GM12878 (cell line): ENCODE results near the gene PCYT1B. TPM values are rescaled to one million over a fixed set of nuclear protein-coding genes. Genes with fewer than 3 reads are reported as not detected.
A peak's percentile ranks its signal among the peaks of the same experiment; 100 is the strongest.

ENCODE experiments used
- ATAC-seq: fragments of 200-7000 bp; cut with Tn5 transposase; 3 replicates; pipeline ENCODE4 v1.9.1; 2020; ENCODE audit warnings: mild to moderate bottlenecking, moderate library complexity
- BruUV-seq: library from RNA; stranded (reverse); fragments of 400-500 nt; replicated peaks from 2 replicates; lab custom pipeline; 2021; lab: Mats Ljungman, UMichigan
- CTCF ChIA-PET: fragments of 300-600 bp; sonication (Branson Sonifier 250); formaldehyde crosslinking; extraction: SDS; loops from one replicate; lab custom pipeline; 2021; ENCODE audit warnings: inconsistent platforms; lab: Yijun Ruan, JAX
- POLR2A ChIA-PET: fragments of 350-600 bp; formaldehyde crosslinking; extraction: SDS; loops from one replicate; lab custom pipeline; 2021; ENCODE audit warnings: inconsistent platforms; lab: Charles Lee
- RAD21 ChIA-PET: fragments of 300-600 bp; sonication (Branson Sonifier 250); formaldehyde crosslinking; loops from one replicate; lab custom pipeline; 2023; ENCODE audit warnings: antibody characterized with exemption; ENCODE audit not compliant: unreplicated experiment; lab: Charles Lee
- SMC1A ChIA-PET: fragments of 300-600 bp; sonication (Branson Sonifier 250); formaldehyde crosslinking; loops from one replicate; lab custom pipeline; 2023; ENCODE audit not compliant: unreplicated experiment, uncharacterized antibody; lab: Charles Lee
- DNase-seq: peaks from one replicate; pipeline ENCODE4 v3.0.0-alpha.2; 2011; ENCODE audit warnings: low read depth, low spot score
- FAIRE-seq: peaks from 3 replicates; lab custom pipeline; 2011; peaks lifted over from hg19 to GRCh38; lab: Jason Lieb, UNC
- H2AFZ ChIP-seq: 2 replicates; pipeline ENCODE4 v1.6.0; 2011; ENCODE audit warnings: low read depth, low read length, control low read depth; ENCODE audit not compliant: control insufficient read depth
- H3K27ac ChIP-seq: 2 replicates; pipeline ENCODE4 v1.5.1; 2011; ENCODE audit warnings: control low read depth; ENCODE audit not compliant: control insufficient read depth, insufficient read depth
- H3K27me3 ChIP-seq, 2 experiments: replicated peaks in 1 of 2; 2 replicates each; pipeline versions ENCODE4 v1.6.0 to v1.6.1; 2011; ENCODE audit warnings: low read length in 1 of 2; ENCODE audit not compliant: control insufficient read depth in 2 of 2, insufficient read depth in 2 of 2
- H3K36me3 ChIP-seq, 2 experiments: 2 replicates each; pipeline ENCODE4 v1.5.1; 2011; ENCODE audit warnings: low read length in 1 of 2; ENCODE audit not compliant: control insufficient read depth in 2 of 2, insufficient read depth in 2 of 2
- H3K4me1 ChIP-seq: 2 replicates; pipeline ENCODE4 v1.6.1; 2011; ENCODE audit warnings: mild to moderate bottlenecking, low read length, moderate library complexity, mixed read lengths; ENCODE audit not compliant: control insufficient read depth, insufficient read depth
- H3K4me2 ChIP-seq: 2 replicates; pipeline ENCODE4 v1.6.0; 2011; ENCODE audit warnings: control low read depth; ENCODE audit not compliant: control insufficient read depth, insufficient read depth
- H3K4me3 ChIP-seq: fragments of 200-600 bp; sonication (generic); 2 replicates; pipeline ENCODE4 v1.5.1; 2016
- H3K79me2 ChIP-seq: 2 replicates; pipeline ENCODE4 v1.6.0; 2011; ENCODE audit warnings: low read length; ENCODE audit not compliant: control insufficient read depth, insufficient read depth
- H3K9ac ChIP-seq: 2 replicates; pipeline ENCODE4 v1.8.0; 2011; ENCODE audit warnings: low read length, control low read depth, mixed read lengths; ENCODE audit not compliant: control insufficient read depth, insufficient read depth
- H3K9me3 ChIP-seq: replicated peaks from 3 replicates; pipeline ENCODE4 v1.5.1; 2011; ENCODE audit warnings: mild to moderate bottlenecking, low read length; ENCODE audit not compliant: control insufficient read depth, insufficient read depth
- H4K20me1 ChIP-seq: 2 replicates; pipeline ENCODE4 v1.6.0; 2011; ENCODE audit not compliant: control insufficient read depth, insufficient read depth
- CEBPB ChIP-seq, 2 experiments: fragments of 150-350 bp in 1 of 2; IDR thresholded peaks; 2 replicates each; pipeline ENCODE4 v1.6.1; 2012 to 2014; ENCODE audit warnings: low read depth in 2 of 2, low read length in 2 of 2, borderline replicate concordance in 1 of 2, inconsistent platforms in 1 of 2
- CHD4 ChIP-seq: fragments of 200-600 bp; sonication (generic); IDR thresholded peaks from 2 replicates; pipeline ENCODE4 v1.6.1; 2016; ENCODE audit warnings: mild to moderate bottlenecking
- CREB1 ChIP-seq: IDR thresholded peaks from 2 replicates; pipeline ENCODE4 v1.6.1; 2012; ENCODE audit warnings: low read depth, mild to moderate bottlenecking, inconsistent platforms
- IRF3 ChIP-seq: fragments of 450-650 bp; IDR thresholded peaks from 2 replicates; pipeline ENCODE4 v1.6.1; 2014; ENCODE audit warnings: mild to moderate bottlenecking
- IRF4 ChIP-seq: IDR thresholded peaks from 2 replicates; pipeline ENCODE4 v1.6.1; 2011; ENCODE audit warnings: low read depth, low read length
- RELB ChIP-seq: fragments of 450-650 bp; IDR thresholded peaks from 2 replicates; pipeline ENCODE4 v1.6.1; 2017; ENCODE audit warnings: low read depth, mild to moderate bottlenecking, moderate library complexity
- SMAD5 ChIP-seq: IDR thresholded peaks from 2 replicates; pipeline ENCODE4 v1.6.1; 2016; ENCODE audit warnings: antibody characterized with exemption, low read depth
- ZBTB33 ChIP-seq: fragments of 450-650 bp; IDR thresholded peaks from 2 replicates; pipeline ENCODE4 v1.6.1; 2017; ENCODE audit warnings: mild to moderate bottlenecking
- WGBS: methylation state at CpG from one replicate; pipeline ENCODE4 v1.1.6; 2016; ENCODE audit warnings: low lambda C conversion rate; ENCODE audit not compliant: insufficient replicate concordance, insufficient coverage; ENCODE audit errors: missing lambda C conversion rate; 5-methylcytosine and 5-hydroxymethylcytosine counted together
- in situ Hi-C: fragments of 300-500 bp; cut with MboI; formaldehyde crosslinking; loops from 9 replicates; pipeline ENCODE4 v1.14.3; 2018; ENCODE audit warnings: mixed read lengths
- intact Hi-C: fragments of 100-400 bp; cut with micrococcal nuclease; formaldehyde crosslinking; loops from one replicate; pipeline ENCODE4 v1.14.2; 2022; ENCODE audit not compliant: unreplicated experiment
- polyA plus RNA-seq, 11 experiments: library from polyadenylated mRNA; depleted of rRNA in 4 of 11; unstranded in 6 of 11; stranded (reverse) in 5 of 11; fragments of >200 nt; fragmentation: Nextera tagmentation in 4 of 11; fragmentation: Illumina TruSeq in 1 of 11; extraction: Ambion mirVana in 4 of 11; extraction: Trizol in 1 of 11; gene quantifications; 1 replicate in 1 of 11; 2 replicates in 10 of 11; pipeline versions ENCODE4 v1.2.1 to v1.2.3, GENCODE V29; 2011 to 2016; ENCODE audit warnings: inconsistent platforms in 2 of 11, missing spikeins in 2 of 11, low read depth in 1 of 11
- total RNA-seq, 4 experiments: library from RNA; depleted of rRNA in 3 of 4; stranded (reverse); fragments of >200 nt in 3 of 4; fragmentation: Illumina TruSeq in 1 of 4; extraction: Trizol in 1 of 4; gene quantifications; 2 replicates each; pipeline versions ENCODE4 v1.2.1 to v1.2.3, GENCODE V29; 2013 to 2021

Gene PCYT1B
- total and polyA plus RNA-seq, 10 of the 15 experiments (the other 5 are each of a cell fraction or from before 2014, with no cell fraction given): 0.10 TPM; not detected in 9

GRCh38 chrX:24536551-24536950 lies 110.6 kb downstream of the PCYT1B start (continued):
- TF ChIP-seq RELB (no peak), SMAD5 (no peak), CREB1 (no peak), CHD4 (no peak), ZBTB33 (no peak)

GRCh38 chrX:24528605-24529004 lies 118.5 kb downstream of the PCYT1B start:
- no peaks in the 10 kb centered on the region for H3K9me3 ChIP-seq
- RAD21 ChIA-PET: interaction anchor here (0.5 kb wide), 1 partner anchor 83 kb away, joined by 3 read pairs; no protein-coding TSS in a partner anchor
- H4K20me1 ChIP-seq: no peaks in the 10 kb centered on the region
- 40% methylated on average over 1 of the region's 1 CpG for WGBS
- TF ChIP-seq IRF3: no peak
- no peak for TF ChIP-seq IRF4
- no peak for TF ChIP-seq CEBPB (IDR thresholded peaks at IDR 0.05; ENCODE audit: borderline replicate concordance in 1 of 2, low read depth in 2 of 2, low read length in 2 of 2)
- H2AFZ ChIP-seq: no peak overlapping the region
- CTCF ChIA-PET: no interaction called here
- in situ Hi-C loops (no loop called here), intact Hi-C loops (no loop called here)
- BruUV-seq: no TSS peak
- H3K36me3 ChIP-seq: no peaks in the 10 kb centered on the region; a peak in 1 of 4 replicates
- FAIRE-seq: no peak
- H3K4me3 ChIP-seq: no peak overlapping the region
- DNase-seq: no peak
- no peak overlapping the region for H3K9ac ChIP-seq
- POLR2A ChIA-PET: no interaction called here
- no peaks in the 10 kb centered on the region for H3K4me1 ChIP-seq
- H3K4me2 ChIP-seq: no peak overlapping the region
- ATAC-seq: peak; percentile 71
- no peaks in the 10 kb centered on the region for H3K27me3 ChIP-seq
- H3K79me2 ChIP-seq: no peaks in the 10 kb centered on the region
- H3K27ac ChIP-seq: no peak overlapping the region
- SMC1A ChIA-PET: no interaction called here
